DMS 273 (cell line): ENCODE measurements around the gene MFN2.
"Not testable (repeated sequence)": the region's sequence is repeated elsewhere in the genome, so short reads cannot be mapped to it uniquely, and the experiment has no call there.

Source experiments
- DNase-seq: peaks from one replicate; lab custom pipeline; 2025; ENCODE audit not compliant: unreplicated experiment; lab: John Stamatoyannopoulos, UW

Gene MFN2

GRCh38 chr1:12019858-12020509, 39.7 kb downstream of the MFN2 start:
- no peak for DNase-seq

- no peak for DNase-seq
Observed at GRCh38 chr1:12021616-12022015, 41.4 kb downstream of the MFN2 start.

DNA sequence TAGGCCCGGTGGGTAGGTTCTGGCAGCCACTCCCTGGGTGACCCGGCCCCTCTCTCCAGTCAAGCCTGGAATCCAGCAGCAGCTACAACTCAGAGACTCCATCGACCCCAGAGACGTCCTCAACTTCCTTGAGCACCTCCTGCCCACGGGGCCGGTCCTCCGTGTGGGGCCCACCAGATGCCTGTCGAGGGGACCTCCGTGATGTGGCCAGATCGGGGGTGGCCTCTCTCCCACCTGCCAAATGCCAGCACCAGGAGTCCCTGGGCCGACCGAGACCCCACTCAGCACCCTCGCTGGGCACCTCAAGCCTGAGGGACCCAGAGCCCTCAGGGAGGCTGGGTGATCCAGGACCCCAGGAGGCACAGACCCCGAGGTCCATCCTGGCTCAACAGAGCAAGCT, 41.8 kb downstream of the MFN2 start:
- DNase-seq: no peak

DNA sequence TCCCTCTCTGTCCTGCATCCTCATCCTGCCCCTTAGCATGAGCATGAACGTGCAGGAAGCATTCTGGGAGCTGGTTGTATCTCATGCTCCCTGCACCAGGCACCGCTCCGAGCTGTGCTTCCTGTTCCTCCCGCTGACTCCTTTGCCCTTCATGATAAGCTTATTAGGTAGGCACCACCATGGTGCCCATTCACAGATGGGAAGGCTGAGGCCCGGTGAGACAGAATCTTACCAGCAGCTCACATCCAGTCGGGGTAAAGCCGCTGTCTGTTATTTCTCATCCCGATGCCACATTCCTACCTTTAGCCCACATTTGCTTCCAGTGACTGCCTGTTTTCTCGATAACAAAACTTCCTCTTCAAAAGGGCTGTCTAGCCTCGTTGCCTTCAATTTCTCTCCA, 46.3 kb downstream of the MFN2 start:
- no peak for DNase-seq

DNA sequence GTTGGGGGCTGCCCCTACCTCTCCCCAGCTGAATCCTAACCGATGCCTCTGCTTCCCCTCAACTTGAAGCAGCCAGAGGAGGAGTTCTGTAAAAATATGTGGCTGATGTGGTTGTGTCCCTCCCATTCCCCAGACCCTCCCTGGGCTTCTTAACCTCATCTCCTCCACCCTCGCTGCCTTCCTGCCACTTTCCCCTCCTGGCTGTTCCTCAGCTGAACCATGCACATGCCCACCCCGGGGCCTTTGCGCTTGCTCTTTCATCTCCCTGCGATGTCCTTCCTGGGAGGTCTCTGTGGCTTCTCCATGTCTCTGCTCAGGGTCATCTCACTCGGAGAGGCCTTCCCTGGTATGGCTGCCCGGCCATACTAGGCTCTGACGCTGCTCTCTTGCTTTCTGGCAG, 48.0 kb downstream of the MFN2 start:
- no peak for DNase-seq

DNA sequence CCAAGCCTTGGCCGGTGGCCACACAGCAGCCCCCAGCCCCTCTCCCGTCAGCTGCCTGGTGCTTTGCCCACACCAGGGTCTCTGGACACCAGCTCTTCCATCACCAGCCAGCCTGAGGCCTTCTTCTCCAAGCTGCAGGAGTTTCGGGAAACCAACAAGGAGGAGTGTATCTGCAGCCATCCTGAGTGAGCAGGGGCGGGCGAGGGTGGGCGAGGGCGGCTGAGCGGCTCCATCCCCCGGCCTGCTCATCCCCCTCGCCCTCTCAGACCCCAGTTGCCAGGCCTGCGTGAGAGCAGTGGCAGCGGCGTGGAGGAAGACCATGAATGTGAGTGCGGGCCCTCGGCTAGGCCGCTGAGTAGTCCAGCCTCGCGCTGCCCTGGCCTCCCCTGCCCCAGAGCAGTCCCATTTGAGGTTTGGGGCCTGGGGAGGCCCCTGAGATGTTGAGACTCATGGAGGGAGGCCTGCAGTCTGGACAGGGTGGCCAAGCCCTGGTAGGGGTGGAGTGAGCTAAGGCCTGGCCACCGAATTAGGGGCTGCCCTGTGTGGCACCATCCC, 48.8 kb downstream of the MFN2 start:
- DNase-seq: no peak

GRCh38 chr1:12029720-12030339, 49.6 kb downstream of the MFN2 start:
- no peak for DNase-seq

DNA sequence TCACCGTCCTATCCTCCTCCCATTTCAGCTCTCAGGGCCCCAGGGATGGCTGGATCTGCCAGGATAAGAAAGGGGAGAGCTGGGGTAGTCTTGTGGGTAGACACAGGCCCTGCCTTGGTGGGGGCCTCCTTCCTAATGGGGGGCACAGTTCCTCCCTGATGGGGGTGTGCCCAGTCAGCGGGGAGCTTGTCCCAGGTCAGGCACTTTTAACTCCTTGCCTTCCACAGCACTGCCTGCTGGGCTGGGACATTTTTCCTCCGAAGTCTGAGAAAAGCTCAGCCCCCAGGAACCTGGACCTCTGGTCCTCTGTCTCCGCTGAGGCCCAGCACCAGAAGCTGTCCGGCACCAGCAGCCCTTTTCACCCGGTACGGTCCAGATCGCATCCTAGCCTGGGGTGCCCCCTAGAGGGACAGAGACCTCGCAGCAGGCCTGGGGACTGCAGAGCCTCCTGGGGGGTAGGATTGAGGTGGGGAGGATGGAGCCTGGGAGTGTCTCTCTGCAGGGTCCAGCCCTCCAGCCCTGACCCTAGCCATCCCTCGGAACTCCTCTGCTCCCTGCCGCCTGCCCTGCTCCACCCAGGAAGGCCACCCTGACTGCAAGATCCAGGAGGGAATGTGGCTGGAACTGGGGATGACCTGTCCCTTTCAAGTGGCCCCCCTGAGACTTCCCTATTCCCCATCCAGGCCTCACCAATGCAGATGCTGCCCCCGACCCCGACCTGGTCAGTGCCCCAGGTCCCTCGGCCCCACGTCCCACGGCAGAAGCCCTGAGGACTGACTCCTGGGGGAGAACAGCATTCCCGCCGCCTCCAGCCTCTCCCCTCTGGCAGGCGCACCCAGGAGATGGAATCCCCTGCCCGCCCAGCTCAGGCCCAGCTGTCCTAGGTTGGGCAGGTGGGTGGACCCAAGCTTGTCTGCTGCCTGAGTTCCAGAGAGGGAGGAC, 51.1 kb downstream of the MFN2 start:
- DNase-seq: peak; percentile 75

DNA sequence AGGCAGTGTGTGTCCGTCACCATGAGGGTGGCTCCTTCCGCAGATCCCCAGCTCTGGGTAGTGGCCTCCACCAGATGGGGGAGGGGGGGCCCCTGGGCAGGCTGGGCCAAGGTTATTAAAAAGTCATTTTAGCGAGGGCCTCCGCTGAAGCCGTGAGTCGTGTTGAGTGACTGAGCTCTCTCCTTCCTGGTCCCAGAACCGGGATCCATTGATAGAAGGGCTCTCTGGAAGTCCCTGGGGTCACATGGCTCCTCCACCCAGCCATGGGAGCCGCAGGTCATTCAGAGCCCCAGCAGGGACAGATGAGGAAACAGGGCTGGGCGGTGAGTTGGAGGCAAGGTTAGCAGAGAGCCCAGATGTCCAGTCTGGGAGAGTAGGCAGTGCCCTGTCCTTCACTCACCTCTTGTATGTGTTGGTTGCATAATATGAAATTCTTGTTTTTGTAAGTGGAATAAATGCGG, 51.9 kb downstream of the MFN2 start:
- no peak for DNase-seq

DNA sequence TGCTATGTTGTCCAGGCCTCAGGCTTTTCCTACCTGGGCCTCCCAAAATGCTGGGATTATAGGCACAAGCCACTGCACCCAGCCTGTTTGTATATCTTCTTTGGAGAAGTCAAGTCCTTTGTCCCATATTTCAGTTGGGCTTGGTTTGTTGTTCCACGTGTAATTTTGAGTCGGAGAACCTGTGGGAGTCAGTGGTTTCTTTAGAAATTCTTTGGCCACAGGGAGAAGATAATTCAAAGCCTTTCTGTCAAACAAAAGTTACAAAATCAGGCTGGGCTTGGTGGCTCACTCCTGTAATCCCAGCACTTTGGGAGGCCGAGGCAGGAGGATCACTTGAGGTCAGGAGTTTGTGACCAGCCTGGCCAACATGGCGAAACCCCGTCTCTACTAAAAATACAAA, 53.2 kb downstream of the MFN2 start:
- not testable (repeated sequence) for DNase-seq

DNA sequence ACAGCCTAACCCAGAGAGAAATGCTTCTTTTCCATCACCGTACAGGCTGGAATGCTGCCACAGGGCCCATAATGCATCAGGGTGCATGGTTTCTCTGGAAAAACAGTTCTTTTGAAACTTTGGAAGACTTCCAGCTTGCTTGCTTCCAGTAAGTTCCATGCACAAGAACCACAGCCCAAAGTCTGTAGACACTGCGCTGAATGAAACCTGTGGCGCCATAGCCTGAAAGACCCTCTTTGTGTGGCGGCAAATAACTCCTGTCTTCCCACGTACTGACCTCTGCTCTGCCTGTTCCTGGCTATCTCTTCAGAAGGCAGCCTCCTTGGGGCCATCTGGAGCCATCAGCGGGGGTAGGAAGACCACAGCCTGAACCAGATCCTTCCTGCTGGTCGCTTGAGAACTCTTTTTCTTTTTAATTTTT, 54.1 kb downstream of the MFN2 start:
- no peak for DNase-seq

DNA sequence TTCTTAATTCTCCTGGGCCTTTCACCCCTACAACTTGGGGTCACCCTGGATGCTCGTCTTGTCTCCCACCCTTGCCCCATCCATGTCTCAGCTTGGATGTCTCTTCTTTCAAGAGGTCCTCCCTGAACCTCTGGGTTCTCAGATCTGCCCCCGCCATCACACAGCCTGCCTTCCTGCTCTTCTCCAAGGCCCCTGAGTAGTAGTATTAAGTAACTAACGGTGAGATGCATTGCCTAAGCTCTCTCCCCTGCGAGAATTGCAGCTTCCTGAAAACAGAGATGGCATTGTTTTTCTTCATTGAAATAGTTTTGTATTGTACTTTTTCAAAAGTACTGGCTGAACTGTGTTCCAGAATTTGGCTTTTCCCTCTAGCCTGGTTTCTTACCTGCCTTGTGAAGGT, 55.1 kb downstream of the MFN2 start:
- DNase-seq: no peak

DNA sequence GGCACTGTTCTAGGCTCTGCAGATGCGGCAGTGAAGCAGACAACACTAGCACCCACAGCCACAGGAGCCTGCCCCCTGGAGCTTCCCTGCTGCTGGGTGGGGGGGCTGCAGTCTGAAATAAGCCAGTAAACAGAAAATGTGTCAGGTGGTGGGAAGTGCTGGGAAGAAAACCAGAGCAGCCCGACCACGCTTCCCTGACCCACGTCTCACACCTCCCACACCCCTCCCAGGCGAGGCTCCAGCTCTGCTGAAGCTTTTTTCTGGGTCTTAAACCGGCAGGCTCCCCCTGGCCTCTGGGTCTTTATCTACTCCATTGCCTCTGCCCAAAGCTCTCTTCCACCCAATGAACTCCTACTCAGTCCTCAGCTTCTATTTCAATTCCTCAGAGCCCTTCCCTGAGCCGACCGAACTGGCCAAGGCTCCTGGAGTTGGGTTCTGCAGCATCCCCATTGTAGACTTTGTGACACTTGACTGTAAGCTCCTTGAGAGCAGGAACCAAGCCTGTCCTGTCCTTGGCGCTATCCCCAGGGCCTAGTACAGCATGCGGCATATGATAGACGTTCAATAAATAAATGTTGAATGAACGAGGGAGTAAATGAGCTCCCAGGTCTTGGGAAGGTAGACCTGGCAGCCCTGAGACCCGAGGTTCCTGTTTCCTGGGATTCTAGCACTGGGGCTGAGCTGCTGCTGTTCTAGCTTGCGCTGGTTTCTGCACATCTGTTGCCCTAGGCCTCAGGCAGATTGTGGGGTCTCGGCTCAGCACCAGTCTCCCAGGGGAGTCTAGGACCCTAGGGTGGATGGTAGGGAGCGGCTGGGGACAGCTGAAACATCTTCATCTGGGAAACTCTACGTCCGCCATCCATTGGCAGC, 57.5 kb downstream of the MFN2 start:
- no peak for DNase-seq

GRCh38 chr1:12038356-12039163, 58.3 kb downstream of the MFN2 start:
- peak; percentile 27 for DNase-seq

DNA sequence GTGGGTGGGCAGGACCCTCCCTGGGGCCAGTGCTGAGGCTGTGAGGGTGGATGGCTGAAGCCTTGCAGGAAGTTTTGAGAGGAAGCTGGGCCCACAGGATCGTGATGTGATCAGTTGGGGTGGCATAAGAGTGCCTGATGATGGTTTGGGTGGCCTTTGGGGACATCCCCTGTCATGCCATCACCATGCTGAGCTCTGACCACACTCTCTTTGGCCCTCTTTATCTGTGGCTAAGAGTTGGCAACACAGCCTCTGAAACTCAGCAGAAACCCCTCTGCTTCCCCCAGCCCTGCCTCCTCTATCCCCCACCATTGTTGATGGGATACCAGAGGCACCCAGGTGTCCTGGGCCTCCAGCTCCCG, 58.9 kb downstream of the MFN2 start:
- DNase-seq: no peak

GRCh38 chr1:12039824-12040456, 59.7 kb downstream of the MFN2 start:
- DNase-seq: not testable (repeated sequence)

GRCh38 chr1:12040457-12041051, 60.3 kb downstream of the MFN2 start:
- peak; percentile 89 for DNase-seq

GRCh38 chr1:12044187-12044877, 64.1 kb downstream of the MFN2 start:
- DNase-seq: not testable (repeated sequence)
